HT1080 (cell line): Measurements from ENCODE around the gene PLEKHJ1. TPM values are rescaled to one million over a fixed set of nuclear protein-coding genes. Genes with fewer than 3 reads are reported as not detected.
A peak's percentile ranks its signal among the peaks of the same experiment; 100 is the strongest.

Experiments used
- DNase-seq: peaks from one replicate; pipeline ENCODE4 v3.0.0-alpha.2; 2015; ENCODE audit warnings: low read depth
- total RNA-seq: library from RNA; depleted of rRNA; stranded (reverse); fragments of >200 nt; shearing (Covaris generic); gene quantifications from 2 replicates; pipeline ENCODE4 v1.2.3, GENCODE V29; 2014

The PLEKHJ1 gene
- total RNA-seq, 1 experiment from 2014 or later, result 146 TPM

DNA sequence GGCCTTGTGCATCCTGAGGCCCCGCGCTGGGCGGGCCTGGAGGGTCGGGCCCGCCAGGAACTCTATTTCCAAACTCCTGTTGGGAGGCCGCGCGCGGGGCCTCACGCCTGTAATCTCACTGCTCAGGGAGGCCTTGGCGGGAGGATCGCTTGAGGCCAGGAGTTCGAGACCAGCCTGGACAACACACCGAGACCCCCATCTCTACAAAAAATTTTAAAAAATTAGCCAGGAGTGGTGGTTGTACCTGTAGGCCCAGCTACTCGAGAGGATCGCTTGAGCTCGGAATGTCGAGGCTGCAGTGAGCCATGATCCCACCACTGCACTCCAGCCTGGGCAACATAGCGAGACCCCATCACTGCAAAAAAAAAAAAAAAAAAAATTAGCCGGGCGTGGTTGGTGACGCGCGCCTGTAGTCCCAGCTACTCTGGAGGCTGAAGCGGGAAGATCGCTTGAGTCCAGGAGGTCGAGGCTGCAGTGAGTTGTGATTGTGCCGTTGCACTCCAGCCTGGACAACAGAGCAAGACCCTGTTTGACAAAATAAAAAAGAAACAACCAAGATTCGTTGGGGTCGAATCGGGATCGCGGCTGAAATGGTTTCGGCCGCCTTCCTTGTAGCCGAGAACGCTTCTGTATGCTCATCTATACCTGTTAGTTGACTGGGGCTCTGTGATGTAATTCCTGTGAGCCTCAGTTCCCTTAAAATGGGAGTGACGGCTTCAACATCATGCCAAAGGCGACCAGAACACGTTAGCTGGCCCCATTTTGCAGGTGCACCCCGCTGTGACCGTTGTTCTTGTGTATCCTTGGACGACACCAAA is 1.1 kb upstream of the PLEKHJ1 start:
- DNase-seq, result peak; percentile 38

DNA sequence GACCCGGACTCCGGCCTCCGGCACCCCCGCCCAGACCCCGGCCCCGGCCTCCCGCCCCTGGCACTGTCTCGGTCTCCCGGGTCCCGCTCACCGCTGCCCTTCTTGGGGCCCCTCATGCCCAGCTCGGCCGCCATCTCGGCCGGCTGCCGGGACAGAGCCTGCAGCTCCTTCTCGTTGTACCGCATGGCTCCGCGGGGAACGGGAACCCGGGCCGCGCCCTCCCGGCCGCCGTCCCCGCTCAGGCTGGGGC is 140 bp downstream of the PLEKHJ1 start:
- DNase-seq, result no peak

DNA sequence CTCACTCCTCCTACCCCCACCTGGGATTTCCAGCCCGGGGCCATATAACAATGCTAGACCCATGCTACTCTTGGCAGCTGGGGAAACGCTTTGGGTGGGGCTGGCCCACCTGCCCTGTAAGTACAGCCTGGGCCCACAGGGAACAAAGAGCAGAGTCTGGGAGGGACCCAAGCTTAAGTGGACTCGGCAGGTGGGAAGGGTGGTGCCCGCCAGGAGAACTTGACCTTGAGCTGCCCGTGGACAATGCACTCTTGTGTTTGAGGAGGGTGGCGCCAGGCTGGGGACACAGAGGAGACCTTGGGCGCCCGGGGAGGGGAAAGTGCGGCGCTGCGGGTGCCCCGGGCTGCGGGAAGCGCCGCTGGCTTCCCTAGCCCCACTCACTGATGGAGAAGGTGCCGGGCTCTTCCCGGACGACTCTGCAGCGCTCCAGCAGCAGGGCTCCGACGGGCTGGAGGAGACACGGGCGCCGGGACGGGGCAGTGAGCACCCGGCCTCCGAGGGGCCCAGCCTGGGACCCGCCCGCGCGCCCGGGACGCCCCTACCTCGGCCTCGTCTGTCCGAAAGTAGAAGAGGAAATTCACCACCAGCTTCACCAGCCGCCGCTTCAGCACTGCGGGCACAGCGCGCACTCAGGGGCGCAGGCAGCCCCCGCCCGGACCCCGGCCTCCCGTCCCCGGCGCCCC is 607 bp downstream of the PLEKHJ1 start:
- no peak for DNase-seq

DNA sequence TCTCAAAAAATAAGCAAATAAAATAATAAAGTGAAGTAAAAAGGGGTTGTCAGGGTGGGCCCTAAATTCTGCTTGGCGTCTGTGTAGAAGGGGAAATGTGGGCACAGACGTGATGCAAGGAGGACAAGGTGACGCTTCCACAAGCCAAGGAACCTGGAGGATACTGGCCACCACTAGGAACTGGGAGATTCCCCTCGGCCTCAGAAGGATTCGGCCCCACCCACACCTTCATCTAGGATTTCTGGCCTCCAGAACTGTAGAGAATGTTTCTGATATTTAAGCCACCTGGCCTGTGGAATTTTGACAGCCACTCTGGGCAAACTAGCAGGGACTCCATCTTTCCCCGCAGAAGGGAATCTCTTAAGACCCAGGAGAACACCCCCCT is 1.1 kb downstream of the PLEKHJ1 start:
- DNase-seq, result no peak

DNA sequence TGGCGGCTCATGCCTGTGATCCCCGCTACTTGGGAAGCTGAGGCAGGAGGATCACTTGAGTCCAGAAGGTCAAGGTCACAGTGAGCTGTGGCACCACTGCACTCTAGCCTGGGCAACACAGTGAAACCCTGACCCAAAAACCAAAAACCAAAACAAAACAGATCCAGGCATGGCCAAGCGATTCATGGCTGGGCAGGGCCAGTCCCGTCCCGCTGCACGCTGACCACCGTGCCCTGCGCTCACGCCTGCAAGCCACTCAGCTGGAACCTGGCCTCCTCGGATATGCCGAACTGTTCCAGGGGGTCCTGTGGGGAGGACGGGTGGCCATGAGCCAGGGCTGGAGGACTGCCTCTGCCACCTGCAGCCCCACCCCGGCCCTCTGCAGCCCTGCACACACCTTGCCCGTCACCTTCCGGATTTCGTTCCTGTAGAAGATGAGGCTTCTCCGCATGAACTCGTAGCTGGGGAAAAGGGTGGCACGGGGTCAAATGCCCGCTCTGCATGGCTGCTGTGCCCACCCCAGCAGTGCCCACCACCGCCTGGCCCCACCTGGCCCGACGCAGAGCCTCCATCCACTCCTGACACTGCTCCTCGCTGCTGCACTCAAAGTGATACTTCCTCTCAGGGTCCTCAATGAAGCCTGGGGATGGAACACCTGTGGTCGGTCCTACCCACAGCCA is 2.4 kb downstream of the PLEKHJ1 start:
- DNase-seq, result no peak

DNA sequence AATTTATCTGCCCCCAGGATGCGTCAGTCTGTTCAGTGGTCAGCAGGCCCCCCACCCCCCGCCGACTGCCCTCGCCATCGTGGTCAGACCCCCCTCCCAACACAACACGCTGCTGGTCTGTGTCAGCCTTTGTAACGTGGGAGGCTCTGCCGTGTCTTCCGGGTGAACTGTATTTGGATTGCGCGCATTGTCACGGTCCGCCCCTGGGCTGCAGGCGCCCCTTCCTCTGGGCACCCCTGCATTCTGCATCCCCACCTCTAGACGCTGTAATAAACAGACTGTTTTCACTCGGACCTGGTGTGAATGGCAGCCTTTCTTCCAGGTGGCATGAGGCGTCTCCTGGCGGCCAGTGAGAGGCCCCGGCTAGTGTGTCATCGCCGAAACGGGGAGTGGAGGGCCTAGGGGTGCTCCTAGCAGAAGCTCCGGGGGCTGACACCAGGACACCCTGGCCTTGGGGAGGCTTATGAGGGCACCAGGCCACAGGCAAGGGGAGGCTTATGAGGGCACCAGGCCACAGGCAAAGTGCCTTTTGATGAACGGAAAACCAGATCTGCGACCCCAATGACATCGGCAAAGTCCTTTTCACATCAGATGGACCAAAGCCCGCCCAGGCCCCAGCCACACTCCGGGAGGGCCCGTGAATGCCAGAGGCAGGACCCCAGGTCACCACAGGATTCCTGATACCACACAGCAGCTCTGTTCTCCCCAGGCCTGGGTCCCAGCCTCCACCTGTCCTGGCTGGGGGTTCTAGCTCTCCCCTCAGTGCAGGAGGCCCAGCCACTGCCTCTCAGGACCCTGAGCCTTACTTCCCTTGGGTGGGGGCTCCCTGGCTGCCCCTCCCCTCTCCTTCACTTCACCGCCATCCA is 3.6 kb downstream of the PLEKHJ1 start:
- no peak for DNase-seq

DNA sequence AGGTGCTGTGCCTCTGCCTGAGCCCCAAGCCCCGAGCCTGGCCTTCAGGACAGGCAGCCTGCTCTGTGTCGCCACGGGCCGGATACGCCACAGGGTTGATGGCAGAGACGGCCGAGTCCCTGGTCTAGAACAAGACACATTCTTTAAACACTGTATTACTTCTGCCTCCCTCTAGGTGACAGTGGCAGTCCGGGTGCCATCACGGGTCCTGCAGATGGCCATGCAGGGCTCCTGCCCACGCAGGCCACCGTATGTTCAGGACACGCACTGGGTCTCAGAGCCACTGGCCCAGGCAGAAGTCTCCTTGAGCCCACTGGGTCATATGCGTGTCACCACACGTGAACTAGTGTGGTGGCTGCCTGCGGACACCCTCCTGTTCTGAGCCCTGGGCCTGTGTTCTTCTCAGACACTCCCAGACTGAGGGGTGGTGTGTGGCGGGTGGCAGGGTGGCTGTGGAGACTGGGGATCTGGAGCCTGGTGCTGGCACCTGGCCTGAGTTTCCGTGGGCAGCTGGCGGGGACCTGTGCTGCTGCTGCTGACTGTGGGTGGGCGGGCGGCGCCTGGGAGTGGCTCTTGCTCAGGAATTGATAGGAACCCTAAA is 4.4 kb downstream of the PLEKHJ1 start:
- DNase-seq, result no peak

DNA sequence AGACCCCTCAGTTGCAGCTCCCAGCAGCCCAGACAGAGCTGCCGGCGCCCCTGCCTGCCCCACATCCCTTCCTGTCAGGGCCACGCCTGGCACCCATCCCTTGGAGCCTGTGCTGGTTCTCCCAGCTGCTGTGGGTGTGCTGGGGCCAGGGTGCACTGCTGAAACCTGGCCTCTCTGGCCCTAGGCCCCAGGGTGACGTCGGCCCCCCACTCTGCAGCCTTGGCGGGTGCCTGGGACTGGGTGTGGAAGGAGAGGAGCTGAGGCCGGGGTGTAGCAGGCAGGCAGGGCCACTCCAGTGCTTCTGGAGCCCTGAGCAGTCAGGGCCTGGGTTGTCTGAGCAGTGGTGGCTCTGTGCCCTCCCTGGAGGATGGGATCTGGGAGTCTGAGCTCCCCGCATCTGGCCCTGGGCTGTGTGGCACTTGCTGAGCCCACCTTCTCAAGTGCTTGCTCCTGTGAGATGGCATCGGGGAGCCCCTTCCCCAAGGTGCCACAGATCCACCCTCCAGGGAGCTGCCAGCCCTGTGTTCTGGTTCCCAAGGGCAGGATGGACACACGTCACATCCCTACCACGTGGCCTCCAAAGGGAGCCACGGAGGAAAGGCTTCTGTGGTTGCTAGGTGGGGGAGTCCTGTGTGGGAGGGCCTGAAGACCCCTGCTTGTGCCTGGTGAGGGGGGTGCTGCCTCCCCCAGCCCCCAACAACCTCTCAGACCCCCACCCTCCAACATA is 5.2 kb downstream of the PLEKHJ1 start:
- DNase-seq, result no peak

DNA sequence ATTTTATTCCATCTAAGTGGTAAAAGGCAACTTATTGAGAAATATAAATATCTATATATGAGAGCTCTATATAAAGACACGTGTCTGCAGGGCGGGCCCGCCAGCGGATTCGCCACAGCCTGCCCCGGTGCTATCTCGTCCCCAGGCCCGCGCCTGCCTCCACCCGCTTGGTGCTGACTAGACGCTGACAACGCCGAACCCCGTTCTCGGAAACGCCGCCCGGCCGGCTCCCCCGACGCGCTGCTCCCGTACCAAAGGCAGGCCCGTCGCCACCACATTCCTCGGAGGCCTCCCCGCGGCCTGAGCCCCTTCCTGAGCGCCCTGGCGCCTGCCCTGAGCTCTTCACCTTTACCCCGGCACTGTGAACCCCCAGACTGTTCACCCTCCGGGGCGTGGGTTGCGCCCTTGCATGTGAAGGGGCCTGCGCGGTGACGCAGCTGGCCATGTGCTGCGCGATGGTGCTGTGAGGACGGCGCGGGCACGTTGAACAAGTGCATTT is 6.0 kb downstream of the PLEKHJ1 start:
- DNase-seq, result no peak

DNA sequence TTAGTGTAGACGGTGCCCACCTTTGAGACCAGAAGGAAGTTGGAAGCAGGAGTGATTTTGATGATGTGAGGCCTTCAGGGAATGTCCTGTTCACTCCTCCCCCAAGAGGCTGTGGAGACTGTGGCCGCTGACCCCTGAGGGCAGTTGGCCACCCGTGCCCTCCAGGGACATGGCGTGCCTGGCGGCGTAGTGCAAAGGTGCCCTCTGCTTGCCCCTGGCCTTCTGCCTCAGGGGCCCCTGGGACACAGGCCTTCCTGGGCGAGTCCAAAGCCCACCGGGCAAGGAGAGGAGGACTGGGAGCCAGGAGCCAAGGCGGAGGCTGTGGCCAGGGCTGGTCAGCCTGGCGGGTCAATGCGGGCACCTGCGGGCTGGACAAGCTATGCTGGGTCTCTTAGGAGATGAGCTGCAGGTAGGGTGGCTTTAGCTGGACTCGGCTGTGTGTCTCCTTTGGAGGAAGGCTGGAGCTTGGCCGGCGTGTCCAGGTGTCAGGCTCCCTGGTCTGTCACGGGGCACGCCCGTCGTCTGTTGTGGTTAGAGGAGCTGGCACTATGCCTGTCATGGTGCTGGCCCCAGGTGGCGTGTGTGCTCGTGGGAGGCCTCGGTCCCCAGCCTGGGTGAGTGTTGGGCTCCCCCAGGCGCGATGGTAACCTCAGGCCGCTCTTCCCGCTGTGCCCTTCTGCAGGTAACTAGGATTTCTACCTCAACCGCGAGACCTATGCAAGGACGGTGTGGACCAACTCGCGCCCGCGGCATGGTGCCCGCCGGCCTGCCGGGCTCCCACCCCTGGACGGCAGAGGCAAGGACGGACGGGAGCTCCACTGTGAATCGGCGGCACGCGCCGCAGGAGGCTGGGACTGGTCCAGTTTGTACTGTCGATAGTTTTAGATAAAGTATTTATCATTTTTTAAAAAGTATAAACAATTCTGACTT is 6.8 kb downstream of the PLEKHJ1 start:
- no peak for DNase-seq

DNA sequence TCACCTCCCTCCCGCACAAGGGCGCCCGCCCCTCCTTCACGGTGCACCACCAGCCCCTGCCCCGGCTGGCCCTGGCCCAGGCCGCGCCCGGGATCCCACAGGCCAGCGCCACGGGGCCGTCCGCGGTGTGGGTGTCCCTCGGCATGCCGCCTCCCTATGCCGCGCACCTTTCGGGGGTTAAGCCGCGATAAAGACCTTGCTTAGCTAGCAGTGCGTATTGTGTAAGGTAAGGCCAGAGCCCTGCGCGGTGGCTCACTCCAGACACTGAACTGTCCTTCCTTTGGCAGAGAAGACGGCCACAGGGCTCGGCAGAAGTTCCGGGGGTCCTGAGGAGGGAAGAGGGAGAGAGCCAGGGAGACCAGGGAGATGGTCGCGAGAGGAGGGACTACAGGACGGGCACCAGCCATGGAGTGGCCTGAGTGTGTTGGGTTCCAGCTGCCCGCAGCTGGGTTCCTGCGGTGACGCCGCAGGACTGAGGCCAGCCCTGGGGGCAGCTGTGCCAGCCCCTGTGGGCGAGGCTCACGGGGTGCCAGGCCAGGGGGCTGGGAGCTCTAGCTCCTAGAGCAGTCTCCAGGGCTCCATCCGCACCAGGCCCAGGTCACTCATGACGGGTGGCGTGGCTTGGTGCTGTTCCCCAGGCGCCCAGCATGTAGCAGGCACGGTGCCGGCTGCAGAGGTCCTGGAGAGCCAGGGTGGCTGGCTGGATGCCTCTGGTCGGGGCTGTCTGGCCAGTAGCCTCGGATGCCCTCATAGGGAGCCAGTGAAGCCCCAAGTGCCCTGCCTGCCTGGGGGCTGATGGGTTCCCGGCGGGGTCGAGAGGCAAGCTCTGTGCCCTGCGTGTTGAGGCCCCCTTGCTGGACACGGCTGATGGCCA is 7.7 kb downstream of the PLEKHJ1 start:
- DNase-seq, result no peak

DNA sequence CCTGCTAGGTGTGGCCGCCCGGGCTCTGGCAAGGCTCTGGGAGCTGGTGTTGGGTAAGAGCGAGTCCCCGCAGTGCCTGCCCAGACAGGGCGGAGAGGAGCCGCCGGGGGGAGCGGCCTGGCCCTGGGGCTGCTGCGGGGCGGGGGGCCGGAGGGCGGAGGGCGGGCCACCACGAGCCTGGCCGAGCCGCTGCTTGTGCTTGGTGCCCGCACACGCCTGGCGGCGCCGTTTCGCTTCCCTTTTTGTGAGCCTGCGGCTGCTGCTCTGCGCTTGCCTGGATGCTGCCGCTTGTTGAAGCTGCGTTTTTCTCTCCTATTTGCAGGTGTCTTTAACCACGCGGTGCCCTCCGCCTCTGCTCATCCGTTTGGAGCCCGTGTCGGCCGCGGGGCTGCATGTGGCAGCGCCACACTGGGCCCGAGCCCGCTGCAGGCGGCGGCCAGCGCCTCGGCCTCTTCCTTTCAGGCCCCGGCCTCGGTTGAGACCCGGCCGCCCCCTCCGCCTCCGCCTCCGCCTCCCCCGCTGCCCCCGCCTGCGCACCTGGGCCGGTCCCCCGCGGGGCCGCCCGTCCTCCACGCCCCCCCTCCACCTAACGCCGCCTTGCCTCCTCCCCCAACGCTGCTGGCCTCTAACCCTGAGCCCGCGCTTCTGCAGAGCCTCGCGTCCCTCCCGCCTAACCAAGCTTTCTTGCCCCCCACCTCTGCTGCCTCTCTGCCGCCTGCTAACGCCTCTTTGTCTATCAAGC is 8.5 kb downstream of the PLEKHJ1 start:
- no peak for DNase-seq

DNA sequence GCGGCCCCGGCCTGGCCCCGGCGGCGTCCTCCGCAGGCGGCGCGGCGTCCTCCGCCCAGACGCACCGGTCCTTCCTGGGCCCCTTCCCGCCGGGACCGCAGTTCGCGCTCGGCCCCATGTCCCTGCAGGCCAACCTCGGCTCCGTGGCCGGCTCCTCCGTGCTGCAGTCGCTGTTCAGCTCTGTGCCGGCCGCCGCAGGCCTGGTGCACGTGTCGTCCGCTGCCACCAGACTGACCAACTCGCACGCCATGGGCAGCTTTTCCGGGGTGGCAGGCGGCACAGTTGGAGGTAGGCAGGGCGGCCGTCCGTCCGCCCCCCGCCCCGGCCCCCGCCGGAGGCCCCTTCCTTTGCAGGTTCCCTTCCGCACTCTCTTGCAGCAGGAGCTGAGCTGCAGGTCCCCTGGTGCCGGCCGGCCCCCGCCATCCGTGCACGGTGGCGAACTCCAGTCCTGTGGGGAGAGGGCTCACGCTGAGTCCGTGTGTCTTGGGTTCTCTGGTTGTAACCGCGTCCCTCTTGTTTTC is 9.2 kb downstream of the PLEKHJ1 start:
- DNase-seq, result no peak

DNA sequence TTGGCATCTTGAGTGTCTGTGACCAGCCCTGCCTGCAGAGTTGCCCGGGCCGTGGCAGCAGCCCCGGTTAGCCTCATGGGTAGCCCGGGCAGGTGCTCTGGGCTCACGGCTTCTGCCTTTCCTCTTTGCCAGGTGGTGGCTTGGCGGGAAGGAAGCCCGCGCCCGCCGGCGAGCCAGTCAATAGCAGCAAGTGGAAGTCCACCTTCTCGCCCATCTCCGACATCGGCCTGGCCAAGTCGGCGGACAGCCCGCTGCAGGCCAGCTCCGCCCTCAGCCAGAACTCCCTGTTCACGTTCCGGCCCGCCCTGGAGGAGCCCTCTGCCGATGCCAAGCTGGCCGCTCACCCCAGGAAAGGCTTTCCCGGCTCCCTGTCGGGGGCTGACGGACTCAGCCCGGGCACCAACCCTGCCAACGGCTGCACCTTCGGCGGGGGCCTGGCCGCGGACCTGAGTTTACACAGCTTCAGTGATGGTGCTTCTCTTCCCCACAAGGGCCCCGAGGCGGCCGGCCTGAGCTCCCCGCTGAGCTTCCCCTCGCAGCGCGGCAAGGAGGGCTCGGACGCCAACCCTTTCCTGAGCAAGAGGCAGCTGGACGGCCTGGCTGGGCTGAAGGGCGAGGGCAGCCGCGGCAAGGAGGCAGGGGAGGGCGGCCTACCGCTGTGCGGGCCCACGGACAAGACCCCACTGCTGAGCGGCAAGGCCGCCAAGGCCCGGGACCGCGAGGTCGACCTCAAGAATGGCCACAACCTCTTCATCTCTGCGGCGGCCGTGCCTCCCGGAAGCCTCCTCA is 9.9 kb downstream of the PLEKHJ1 start:
- DNase-seq, result no peak

DNA sequence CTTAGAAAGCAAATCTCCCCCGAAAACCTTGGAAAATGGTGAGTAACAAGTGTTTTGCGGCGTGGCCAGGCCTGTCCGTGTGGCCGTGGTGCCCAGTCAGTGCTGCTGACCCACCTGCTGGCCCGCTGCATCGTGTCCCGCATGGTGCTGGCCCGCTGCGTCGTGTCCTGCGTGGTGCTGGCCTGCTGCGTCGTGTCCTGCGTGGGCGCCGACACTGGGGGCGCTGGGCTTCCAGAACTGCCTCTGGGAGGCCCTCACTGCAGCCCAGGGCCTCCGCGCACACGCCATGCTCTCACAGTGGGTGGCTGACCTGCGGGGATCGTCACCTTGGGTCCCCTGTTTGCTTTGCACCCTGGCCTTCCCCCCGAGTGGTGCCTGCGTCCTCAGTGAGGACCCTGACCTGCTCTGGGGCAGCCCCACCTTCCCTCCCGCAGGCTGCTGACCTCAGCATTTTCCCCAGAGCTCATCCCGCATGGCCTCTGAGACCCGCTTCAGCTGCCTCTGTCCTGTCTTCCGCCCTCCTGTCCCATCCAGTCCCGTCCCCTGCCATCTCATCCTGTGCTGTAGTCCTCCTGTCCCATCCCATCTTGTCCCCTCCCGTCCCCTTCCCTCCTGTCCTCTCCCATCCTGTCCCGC is 10.6 kb downstream of the PLEKHJ1 start:
- no peak for DNase-seq

DNA sequence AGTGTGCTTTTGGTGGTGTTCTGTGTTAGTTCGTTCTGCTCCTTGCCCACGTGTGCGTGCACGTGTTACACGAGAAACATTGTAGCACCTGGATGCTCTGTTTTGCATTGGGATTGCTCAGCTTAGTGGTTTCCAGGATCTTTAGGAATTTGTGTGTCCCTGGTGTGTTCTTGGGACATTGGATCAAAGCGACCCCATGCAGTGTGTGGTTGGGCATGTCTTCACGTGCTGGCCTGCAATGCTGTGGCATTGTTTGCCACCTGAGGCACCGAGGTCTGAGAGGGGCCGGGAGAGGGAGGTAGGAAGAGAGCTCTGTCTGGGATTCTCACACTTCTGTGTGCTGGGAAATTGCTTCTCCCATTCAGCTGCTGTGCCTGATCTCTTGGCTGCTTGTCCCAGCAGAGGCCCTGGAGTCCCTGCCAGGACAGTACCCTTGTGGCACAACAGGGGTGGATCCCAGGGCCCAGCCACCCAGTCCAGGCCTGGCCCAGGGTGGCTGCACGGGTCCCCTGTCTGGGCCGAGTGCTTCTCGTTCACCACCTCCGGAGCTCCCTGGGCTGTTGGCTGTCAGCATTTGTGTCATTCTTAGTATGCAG is 11.3 kb downstream of the PLEKHJ1 start:
- no peak for DNase-seq
